HEK293T (cell line): ENCODE measurements around the gene LGALSL.

Experiments
- CTCF ChIA-PET: fragments of 350-600 bp; formaldehyde crosslinking; extraction: SDS; loops from one replicate; lab custom pipeline; 2021; ENCODE audit warnings: antibody characterized with exemption, inconsistent platforms; lab: Yijun Ruan, JAX
- POLR2A ChIA-PET: fragments of 350-600 bp; formaldehyde crosslinking; extraction: SDS; loops from one replicate; lab custom pipeline; 2020; ENCODE audit warnings: antibody characterized with exemption, inconsistent platforms; lab: Yijun Ruan, JAX
- DNase-seq: peaks from one replicate; pipeline ENCODE4 v3.0.0; 2012; ENCODE audit warnings: mixed read lengths; ENCODE audit errors: extremely low spot score
- ARNT ChIP-seq: fragments of 450-650 bp; IDR thresholded peaks from 2 replicates; pipeline ENCODE4 v1.6.1; 2017; ENCODE audit warnings: mild to moderate bottlenecking
- BHLHE40 ChIP-seq: fragments of 450-650 bp; IDR thresholded peaks from 2 replicates; pipeline ENCODE4 v1.6.1; 2016; ENCODE audit warnings: mild to moderate bottlenecking, moderate library complexity, borderline replicate concordance
- CTBP1 ChIP-seq: fragments of 450-650 bp; IDR thresholded peaks from 2 replicates; pipeline ENCODE4 v1.6.1; 2016; ENCODE audit warnings: borderline replicate concordance
- ELF4 ChIP-seq: fragments of 450-650 bp; IDR thresholded peaks from 2 replicates; pipeline ENCODE4 v1.6.1; 2017; ENCODE audit warnings: antibody characterized with exemption
- FOXA1 ChIP-seq: fragments of 450-650 bp; IDR thresholded peaks from 2 replicates; pipeline ENCODE4 v1.6.1; 2016; ENCODE audit warnings: mild to moderate bottlenecking
- FOXK2 ChIP-seq: fragments of 450-650 bp; IDR thresholded peaks from 2 replicates; pipeline ENCODE4 v1.6.1; 2016; ENCODE audit warnings: mild to moderate bottlenecking
- FOXM1 ChIP-seq: fragments of 450-650 bp; IDR thresholded peaks from 2 replicates; pipeline ENCODE4 v1.6.1; 2017; ENCODE audit warnings: mild to moderate bottlenecking, borderline replicate concordance
- HDGF ChIP-seq: fragments of 450-650 bp; IDR thresholded peaks from 2 replicates; pipeline ENCODE4 v1.6.1; 2017; ENCODE audit warnings: antibody characterized with exemption, borderline replicate concordance
- L3MBTL2 ChIP-seq: fragments of 450-650 bp; conservative IDR thresholded peaks from 2 replicates; pipeline ENCODE4 v1.6.1; 2016; ENCODE audit warnings: mild to moderate bottlenecking
- LEF1 ChIP-seq: fragments of 450-650 bp; IDR thresholded peaks from 2 replicates; pipeline ENCODE4 v1.6.1; 2017; ENCODE audit warnings: mild to moderate bottlenecking, borderline replicate concordance
- NFRKB ChIP-seq: fragments of 450-650 bp; IDR thresholded peaks from 2 replicates; pipeline ENCODE4 v1.6.1; 2016; ENCODE audit warnings: mild to moderate bottlenecking, moderate library complexity
- SP1 ChIP-seq: fragments of 450-650 bp; IDR thresholded peaks from 2 replicates; pipeline ENCODE4 v1.6.1; 2017
- SUZ12 ChIP-seq: fragments of 450-650 bp; IDR thresholded peaks from 2 replicates; pipeline ENCODE4 v1.6.1; 2016; ENCODE audit warnings: mild to moderate bottlenecking
- TARDBP ChIP-seq: fragments of 450-650 bp; IDR thresholded peaks from 2 replicates; pipeline ENCODE4 v1.6.1; 2016
- ZNF384 ChIP-seq: fragments of 450-650 bp; IDR thresholded peaks from 2 replicates; pipeline ENCODE4 v1.6.1; 2016
- TF ChIP-seq, protein P1 (sequence below): fragments of 450-650 bp; IDR thresholded peaks from 2 replicates; pipeline ENCODE4 v1.6.1; 2016

The LGALSL gene

DNA sequence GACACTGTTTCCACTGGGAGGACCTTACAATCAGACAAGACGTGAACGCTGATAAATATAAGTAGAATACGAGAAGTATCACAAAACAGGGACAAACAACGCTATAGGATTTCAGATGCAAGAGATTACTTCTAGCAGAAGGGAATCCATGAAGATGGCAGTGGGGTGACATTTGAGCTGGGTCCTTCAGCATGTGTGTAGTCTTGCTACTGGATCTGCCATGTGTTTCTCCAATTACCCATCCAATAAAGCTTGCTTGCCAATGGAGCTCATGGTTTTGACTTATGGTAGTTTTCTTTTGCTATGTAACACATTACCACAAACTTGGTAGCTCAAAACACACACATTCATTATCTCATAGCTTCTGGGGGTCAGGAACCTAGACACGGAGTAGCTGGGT is 32.8 kb upstream of the LGALSL start:
- TF ChIP-seq LEF1 (no peak), BHLHE40 (no peak)
- CTCF ChIA-PET: no interaction called here
- DNase-seq: no peak
- POLR2A ChIA-PET: no interaction called here

DNA sequence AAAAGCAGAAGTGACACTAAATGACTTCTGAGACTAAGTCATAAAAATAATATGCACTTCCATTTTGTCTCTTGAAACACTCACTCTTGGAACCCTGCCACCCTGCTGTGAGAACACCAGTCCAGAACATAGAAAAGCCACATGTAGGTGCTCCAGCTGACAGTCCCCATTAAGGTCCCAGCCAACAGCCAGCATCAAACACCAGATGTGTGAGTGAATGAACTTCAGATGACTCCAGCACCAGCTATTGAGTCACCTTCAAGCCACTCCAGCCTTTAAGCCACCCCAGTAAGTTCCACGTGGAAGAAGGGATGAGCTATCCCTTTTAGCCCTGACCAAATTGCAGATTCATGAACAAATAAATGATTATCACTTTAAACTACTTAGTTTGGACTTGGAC is 31.5 kb upstream of the LGALSL start:
- TF ChIP-seq FOXA1 (no peak), ARNT (no peak), FOXK2 (no peak), ZNF384 (no peak), CTBP1 (no peak), NFRKB (no peak), SP1 (no peak), ELF4 (no peak), TARDBP (no peak)
- CTCF ChIA-PET: interaction anchor here (0.7 kb wide), 1 partner anchor 1426 kb away, joined by 3 read pairs; no protein-coding TSS in a partner anchor
- DNase-seq: no peak
- POLR2A ChIA-PET: no interaction called here

DNA sequence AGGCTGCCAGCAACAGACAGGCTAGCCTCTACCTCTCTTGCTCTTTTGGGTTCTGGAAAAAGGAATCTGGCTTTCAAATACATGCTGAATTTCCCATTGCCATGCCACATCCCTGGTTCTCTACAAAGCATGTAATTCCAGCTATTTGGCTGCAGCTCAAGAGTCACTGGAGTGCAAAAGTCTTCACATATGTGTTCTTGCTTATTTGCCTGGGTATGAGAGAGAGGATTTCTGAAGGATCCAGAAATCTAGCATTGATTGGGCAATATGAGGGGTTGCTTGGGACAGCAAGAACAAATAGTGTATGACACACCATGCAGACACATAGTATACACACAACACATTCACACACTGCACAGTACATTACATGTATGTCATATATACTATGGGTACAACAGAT is 30.7 kb upstream of the LGALSL start:
- TF ChIP-seq LEF1 (no peak), NFRKB (no peak), FOXK2 (no peak), L3MBTL2 (no peak), HDGF (no peak), ARNT (no peak), FOXA1 (no peak), SP1 (no peak), ZNF384 (no peak), ELF4 (no peak), FOXM1 (no peak)
- POLR2A ChIA-PET: no interaction called here
- CTCF ChIA-PET: interaction anchor here (0.7 kb wide), 1 partner anchor 1425 kb away, joined by 3 read pairs; no protein-coding TSS in a partner anchor
- DNase-seq: no peak

DNA sequence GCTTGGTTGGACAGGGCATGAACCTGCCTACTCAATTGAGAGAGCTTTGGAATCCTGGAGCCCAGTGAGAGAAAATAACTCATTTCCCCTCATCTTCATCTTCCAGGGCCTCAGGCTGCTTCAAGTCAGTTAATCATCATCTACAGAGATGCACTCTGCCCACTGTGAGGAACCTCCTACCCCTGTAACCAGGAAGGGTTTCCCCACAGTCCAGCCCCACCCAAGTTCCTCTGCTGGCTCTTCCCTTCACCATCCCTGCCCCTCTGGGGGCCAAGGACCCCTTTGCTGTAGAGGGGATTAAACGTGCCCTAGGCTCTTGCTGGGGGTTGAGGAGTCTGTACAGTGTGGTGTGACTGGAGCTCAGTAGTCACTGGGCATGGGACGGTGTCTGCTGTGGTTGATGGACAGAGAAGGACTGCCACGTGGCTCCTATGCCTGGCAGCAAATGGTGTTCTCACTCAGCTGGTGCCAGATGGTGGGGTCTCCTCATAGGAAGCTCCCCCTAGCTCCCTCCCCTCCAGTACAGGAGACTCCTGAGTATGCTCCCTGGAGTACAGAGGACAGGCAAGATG is 29.5 kb upstream of the LGALSL start:
- CTCF ChIA-PET: no interaction called here
- POLR2A ChIA-PET: no interaction called here
- no peak for DNase-seq
- TF ChIP-seq FOXA1 (no peak), ELF4 (no peak), LEF1 (no peak), SP1 (no peak), BHLHE40 (no peak), NFRKB (no peak), ZNF384 (no peak), ARNT (no peak), FOXK2 (no peak), SUZ12 (no peak), TARDBP (no peak), L3MBTL2 (no peak), FOXM1 (no peak), CTBP1 (no peak), HDGF (no peak)
- TF ChIP-seq, protein P1, sequence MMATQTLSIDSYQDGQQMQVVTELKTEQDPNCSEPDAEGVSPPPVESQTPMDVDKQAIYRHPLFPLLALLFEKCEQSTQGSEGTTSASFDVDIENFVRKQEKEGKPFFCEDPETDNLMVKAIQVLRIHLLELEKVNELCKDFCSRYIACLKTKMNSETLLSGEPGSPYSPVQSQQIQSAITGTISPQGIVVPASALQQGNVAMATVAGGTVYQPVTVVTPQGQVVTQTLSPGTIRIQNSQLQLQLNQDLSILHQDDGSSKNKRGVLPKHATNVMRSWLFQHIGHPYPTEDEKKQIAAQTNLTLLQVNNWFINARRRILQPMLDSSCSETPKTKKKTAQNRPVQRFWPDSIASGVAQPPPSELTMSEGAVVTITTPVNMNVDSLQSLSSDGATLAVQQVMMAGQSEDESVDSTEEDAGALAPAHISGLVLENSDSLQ: no peak

DNA sequence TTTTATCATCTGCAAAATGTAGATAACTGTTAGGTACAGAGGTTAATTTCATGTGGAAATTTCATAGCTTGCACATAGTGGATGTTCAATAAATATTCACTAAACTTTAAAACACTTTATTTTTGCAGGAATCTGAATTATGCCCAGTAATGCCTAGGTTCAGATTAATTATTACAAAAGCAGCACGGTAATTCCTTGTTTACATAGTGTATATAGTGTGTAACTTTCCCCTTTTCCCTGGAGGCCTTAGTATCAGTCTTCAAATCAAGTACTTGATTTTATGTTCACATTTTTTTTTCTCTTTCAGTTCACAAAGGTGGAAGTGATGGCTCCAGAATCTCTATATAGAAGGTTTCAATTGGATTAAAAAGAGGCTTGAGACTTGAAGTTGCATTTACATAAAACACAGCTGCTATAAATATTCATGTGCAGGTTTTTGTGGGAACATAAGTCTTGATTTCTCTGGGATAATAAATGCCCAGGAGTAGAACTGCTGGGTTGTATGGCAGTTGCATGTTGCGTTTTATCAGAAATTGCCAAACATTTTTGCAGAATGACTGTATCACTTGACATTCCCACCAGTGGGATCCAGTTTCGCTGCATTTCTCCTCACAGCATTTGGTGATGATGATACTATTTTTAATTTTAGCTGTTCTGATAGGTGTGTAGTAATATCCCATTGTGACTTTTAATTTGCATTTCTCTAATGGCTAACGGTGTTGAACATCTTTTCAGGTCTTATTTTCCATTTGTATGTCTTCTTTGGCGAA is 27.6 kb upstream of the LGALSL start:
- CTCF ChIA-PET: interaction anchor here (0.6 kb wide), 1 partner anchor 89 kb away, joined by 5 read pairs; no protein-coding TSS in a partner anchor
- POLR2A ChIA-PET: no interaction called here
- TF ChIP-seq ZNF384 (no peak), L3MBTL2 (no peak), LEF1 (no peak)
- DNase-seq: no peak

DNA sequence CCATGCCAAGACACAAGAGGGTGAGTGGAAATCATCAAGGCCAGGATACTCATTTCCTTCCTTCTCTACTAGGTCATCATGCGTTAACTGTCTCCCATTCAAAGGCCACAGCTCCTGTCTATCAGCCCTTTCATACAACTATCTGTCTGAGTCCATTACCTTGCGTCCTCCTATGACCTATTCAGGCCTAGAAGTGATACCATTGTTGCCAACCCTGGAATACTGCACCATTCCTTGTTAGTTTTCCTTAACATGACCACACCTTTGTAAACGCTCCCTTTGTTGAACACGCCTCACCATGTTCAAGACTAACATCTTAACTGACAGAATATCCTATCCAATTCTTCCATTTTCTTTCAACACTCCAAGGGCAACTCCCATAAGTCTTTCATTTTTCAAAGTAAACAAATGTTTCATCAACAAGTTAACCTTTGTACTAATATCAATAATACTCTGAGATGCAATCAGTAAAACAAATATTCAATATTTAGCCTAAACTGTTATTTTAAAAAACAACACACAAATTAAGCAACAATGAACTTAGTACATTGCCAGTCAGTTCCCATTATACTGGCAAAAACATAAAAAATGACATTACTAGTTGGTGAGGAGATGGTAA is 19.8 kb upstream of the LGALSL start:
- no peak for DNase-seq
- TF ChIP-seq BHLHE40: no peak
- TF ChIP-seq, protein P1: no peak
- no peak for TF ChIP-seq FOXK2
- TF ChIP-seq NFRKB: no peak
- no peak for TF ChIP-seq ZNF384
- TF ChIP-seq CTBP1: no peak
- TF ChIP-seq FOXA1: no peak
- no peak for TF ChIP-seq HDGF
- TF ChIP-seq FOXM1: no peak
- no peak for TF ChIP-seq LEF1
- TF ChIP-seq ARNT: no peak
- TF ChIP-seq TARDBP: no peak
- no peak for TF ChIP-seq ELF4
- no peak for TF ChIP-seq SP1
- no peak for TF ChIP-seq L3MBTL2
- no peak for TF ChIP-seq SUZ12
- CTCF ChIA-PET: no interaction called here
- POLR2A ChIA-PET: no interaction called here

DNA sequence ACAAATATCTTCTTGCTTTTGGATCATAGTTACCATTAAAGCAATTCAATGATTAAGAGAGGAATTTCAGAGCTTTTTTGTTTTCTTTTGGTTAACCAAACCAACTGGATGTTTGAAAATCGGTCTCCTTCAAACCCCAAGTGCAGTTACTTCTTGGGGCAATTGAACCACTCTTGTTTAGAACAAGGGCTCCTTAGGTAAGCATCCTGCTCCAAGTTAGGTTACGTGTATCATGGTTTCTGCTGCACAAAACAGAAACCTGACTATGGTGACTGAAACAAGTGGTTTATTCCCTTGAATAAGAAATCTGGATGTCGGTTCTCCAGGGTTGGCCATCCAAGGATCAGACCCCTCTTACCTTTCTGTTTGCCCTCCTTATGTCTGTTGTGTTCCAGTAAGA is 16.1 kb upstream of the LGALSL start:
- POLR2A ChIA-PET: no interaction called here
- no peak for DNase-seq
- TF ChIP-seq L3MBTL2: no peak
- TF ChIP-seq ELF4: no peak
- TF ChIP-seq SUZ12: no peak
- no peak for TF ChIP-seq CTBP1
- no peak for TF ChIP-seq ARNT
- TF ChIP-seq BHLHE40: no peak
- no peak for TF ChIP-seq SP1
- TF ChIP-seq NFRKB: no peak
- TF ChIP-seq HDGF: no peak
- TF ChIP-seq LEF1: no peak
- no peak for TF ChIP-seq FOXK2
- no peak for TF ChIP-seq FOXM1
- TF ChIP-seq ZNF384: no peak
- no peak for TF ChIP-seq TARDBP
- TF ChIP-seq, protein P1: no peak
- TF ChIP-seq FOXA1: no peak
- CTCF ChIA-PET: no interaction called here
